ENCODE data around the gene HSPBP1. TPM values are rescaled to one million over a fixed set of nuclear protein-coding genes. Genes with fewer than 3 reads are reported as not detected.
A peak's percentile ranks its signal among the peaks of the same experiment; 100 is the strongest.

HSPBP1 gene
- total and polyA plus RNA-seq, 9 of the 15 experiments (the other 6 are each of a cell fraction or from before 2014, with no cell fraction given), result 0.83 to 81.3 (median 21.8) TPM

GRCh38 chr19:55319785-55320184, 39.9 kb upstream of the HSPBP1 start (continued):
- TF ChIP-seq ZNF395 (CRISPR knock-in tag; IDR thresholded peaks at IDR 0.05), result peak; percentile 26; the same call in 1 of the 2 replicates
- 0 out of 2 replicates have a peak, but pooled peaks have one; percentile 15 for TF ChIP-seq TFAP4 (CRISPR knock-in tag; IDR thresholded peaks at IDR 0.05; ENCODE audit: borderline replicate concordance)
- peak; percentile 36; the same call in 1 of the 2 replicates for TF ChIP-seq VEZF1 (CRISPR knock-in tag; IDR thresholded peaks at IDR 0.05)
- no peak for TF ChIP-seq ZNF655 (CRISPR knock-in tag; IDR thresholded peaks at IDR 0.05)
- no peak for TF ChIP-seq SMC3 (conservative IDR thresholded peaks at IDR 0.05; ENCODE audit: insufficient read depth, low read depth, low read length)
- no peak for TF ChIP-seq ZNF407 (IDR thresholded peaks at IDR 0.05; ENCODE audit: low read depth)
- TF ChIP-seq ZSCAN32 (CRISPR knock-in tag; IDR thresholded peaks at IDR 0.05), result no peak
- no peak for TF ChIP-seq EP300 (IDR thresholded peaks at IDR 0.05; ENCODE audit: low read length)
- TF ChIP-seq MBD2 (IDR thresholded peaks at IDR 0.05; ENCODE audit: borderline replicate concordance, low read depth), result 0 out of 2 replicates have a peak, but pooled peaks have one; percentile 63
